ENCODE results near the gene ZNF205. TPM values are rescaled to one million over a fixed set of nuclear protein-coding genes. Genes with fewer than 3 reads are reported as not detected.

Gene ZNF205
- total RNA-seq, 2 experiments from 2014 or later = not detected

DNA sequence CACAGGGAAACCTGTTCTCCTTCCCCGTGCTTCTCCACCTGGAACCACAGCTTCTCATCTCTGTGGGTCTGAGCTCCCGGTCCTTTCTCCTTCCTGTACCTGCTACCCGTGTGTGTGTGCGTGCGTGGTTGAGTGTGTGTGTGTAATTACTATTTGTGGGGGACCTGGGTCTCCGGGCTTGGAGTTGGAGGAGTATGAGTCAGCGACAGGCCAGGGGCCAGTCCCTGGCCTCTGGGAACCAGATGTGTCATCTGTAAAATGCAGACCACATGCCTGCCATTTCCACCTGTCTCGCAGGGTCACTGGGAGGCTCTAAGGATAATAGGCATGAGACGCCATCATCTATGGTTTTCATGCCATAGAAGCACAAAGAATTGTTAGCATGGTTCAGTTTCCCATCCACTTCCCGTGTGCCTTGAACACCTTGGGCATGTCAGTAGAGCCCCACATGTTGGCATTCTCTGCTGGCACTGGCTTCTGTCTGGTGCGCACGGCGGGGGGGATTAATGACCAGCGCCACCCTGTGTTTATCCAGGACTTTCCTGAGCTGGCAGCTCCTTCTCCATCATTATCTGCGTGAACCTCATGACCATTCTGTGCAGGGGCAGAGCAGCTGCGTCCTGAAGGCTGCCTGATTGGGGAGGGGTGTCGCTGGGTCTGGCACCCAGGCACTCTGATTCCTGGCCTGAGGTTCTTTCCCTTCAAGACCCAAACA lies 1.5 kb downstream of the ZNF205 start:
- no peaks in the 10 kb centered on the region for H3K9me3 Mint-ChIP-seq
- peaks cover 27% of the 10 kb centered on the region for H3K27me3 Mint-ChIP-seq
- H3K36me3 Mint-ChIP-seq (ENCODE audit: low read depth) = no peaks in the 10 kb centered on the region
- DNase-seq = no peak
- no peak overlapping the region for H3K4me3 Mint-ChIP-seq
- ChIA-PET POLR2A (interaction anchor here (1.5 kb wide), 1 partner anchor 15 kb away, joined by 5 read pairs; no protein-coding TSS in a partner anchor), CTCF (interaction anchor here (2.0 to 3.4 kb wide), 2 partner anchors 12 to 15 kb away, joined by 7 to 12 read pairs; no protein-coding TSS in a partner anchor)
- H3K27ac Mint-ChIP-seq = no peak overlapping the region
- H3K4me1 Mint-ChIP-seq = peaks cover 2% of the 10 kb centered on the region

DNA sequence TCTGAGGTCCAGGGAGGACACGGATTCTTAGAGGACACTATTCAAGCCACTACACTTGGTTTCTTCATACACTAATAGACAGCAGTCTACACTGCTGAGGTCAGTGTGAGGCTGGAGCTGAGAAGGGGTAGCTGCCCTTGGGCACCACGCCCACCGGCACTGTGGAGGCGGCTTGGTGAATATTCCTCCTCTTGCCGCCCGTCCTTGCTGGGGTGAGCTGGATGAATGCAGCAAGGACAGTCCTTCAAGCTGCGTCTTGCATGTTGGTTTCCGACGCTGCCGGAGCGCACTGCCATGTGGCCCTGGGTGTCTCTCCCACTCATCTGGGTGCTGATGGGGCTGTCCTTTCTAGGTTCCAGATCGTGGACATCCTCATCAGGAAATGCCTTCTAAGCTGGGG lies 2.6 kb downstream of the ZNF205 start:
- no peaks in the 10 kb centered on the region for H3K9me3 Mint-ChIP-seq
- no peak overlapping the region for H3K4me3 Mint-ChIP-seq
- peaks cover 25% of the 10 kb centered on the region for H3K27me3 Mint-ChIP-seq
- no peak for DNase-seq
- H3K36me3 Mint-ChIP-seq (ENCODE audit: low read depth) = no peaks in the 10 kb centered on the region
- no peaks in the 10 kb centered on the region for H3K4me1 Mint-ChIP-seq
- H3K27ac Mint-ChIP-seq = no peak overlapping the region
- CTCF ChIA-PET = interaction anchor here (0.8 to 2.0 kb wide), 3 partner anchors 13 to 20 kb away, joined by 3 to 7 read pairs (median 4); partner anchors contain the start of gene ZNF213
- POLR2A ChIA-PET = interaction anchor here (1.0 to 1.5 kb wide), 2 partner anchors 10 to 14 kb away, joined by 3 to 5 read pairs; no protein-coding TSS in a partner anchor

DNA sequence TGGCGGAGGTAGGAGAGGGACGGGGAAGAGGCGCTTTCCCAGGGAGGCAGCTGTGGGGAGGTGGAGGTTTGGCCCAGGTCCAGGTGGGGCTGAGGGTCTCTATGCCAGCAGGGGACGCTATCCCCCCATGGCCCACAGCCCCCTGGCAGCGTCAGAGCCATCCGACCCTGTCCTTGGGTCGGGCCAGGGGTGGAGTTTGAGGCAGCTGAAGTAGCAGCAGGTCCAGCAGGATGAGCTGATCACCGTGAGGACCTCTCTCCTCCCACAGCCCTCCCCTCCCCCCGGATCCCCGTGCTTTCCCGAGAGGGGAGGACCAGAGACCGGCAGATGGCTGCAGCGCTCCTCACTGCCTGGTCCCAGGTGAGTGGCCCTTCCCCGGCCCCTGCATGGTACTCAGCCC lies 3.2 kb downstream of the ZNF205 start:
- no peak overlapping the region for H3K27ac Mint-ChIP-seq
- H3K9me3 Mint-ChIP-seq = no peaks in the 10 kb centered on the region
- POLR2A ChIA-PET = interaction anchor here (1.0 to 1.5 kb wide), 2 partner anchors 10 to 14 kb away, joined by 3 to 5 read pairs; no protein-coding TSS in a partner anchor
- peaks cover 22% of the 10 kb centered on the region for H3K27me3 Mint-ChIP-seq
- no peak overlapping the region for H3K4me3 Mint-ChIP-seq
- CTCF ChIA-PET = interaction anchor here (0.8 to 1.6 kb wide), 2 partner anchors 14 to 19 kb away, joined by 3 to 4 read pairs; partner anchors contain the start of gene ZNF213
- no peaks in the 10 kb centered on the region for H3K36me3 Mint-ChIP-seq (ENCODE audit: low read depth)
- no peak for DNase-seq
- no peaks in the 10 kb centered on the region for H3K4me1 Mint-ChIP-seq

DNA sequence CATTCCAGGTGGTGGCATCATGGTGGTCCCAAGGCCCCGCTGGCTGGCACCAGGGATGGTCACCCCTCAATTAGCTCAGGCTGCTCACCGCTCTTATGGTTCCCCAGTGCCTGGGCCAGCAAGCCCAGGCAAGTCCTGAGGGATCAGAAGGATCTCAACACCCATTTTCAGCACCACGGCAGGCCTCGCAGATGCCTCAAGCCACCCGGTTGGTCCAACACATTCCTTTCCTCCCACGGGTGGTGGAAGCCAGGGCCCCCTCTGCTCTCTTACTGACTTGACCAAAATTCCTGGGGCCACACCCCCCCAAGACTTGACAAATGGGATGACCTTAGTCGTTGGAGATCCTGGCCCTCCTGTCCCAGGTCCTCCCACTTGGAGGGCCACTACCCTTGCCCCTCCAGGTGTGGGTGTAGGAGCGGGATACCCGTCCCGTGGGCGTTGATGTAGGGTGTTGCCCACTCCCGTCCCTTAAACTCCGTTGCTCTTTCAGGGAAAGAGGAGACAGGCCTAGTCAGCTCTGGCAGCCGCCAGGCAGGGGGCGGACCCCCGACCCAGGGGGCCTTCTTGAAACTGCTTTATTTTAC lies 5.9 kb downstream of the ZNF205 start:
- Mint-ChIP-seq H3K36me3 (ENCODE audit: low read depth) (no peaks in the 10 kb centered on the region), H3K9me3 (no peaks in the 10 kb centered on the region)
- CTCF ChIA-PET = interaction anchor here (1.1 to 2.1 kb wide), 5 partner anchors 10 to 87 kb away, joined by 3 to 14 read pairs (median 5); partner anchors contain the start of gene ZNF213

DNA sequence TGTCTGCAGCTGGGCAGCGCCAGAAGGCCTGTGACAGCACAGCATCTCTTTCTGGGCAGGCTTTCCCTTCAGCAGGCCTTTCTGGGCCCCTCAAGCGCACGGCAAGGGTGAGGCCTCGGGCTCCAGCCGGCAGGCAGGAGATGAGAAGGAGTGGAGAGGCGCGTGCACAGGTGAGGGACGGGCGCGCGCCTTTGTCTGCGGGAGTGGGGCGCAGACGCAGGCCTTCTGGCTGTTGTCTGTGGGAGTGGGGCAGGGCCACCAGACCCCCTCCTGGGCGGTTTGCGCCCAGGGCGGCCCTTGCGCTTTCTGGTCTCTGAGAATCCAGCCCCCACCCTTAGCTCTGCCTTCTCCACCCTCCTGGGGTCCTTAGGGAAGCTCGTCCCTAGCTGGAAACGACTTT lies 6.5 kb downstream of the ZNF205 start:
- H3K27ac Mint-ChIP-seq = no peak overlapping the region
- no peak for DNase-seq
- no peaks in the 10 kb centered on the region for H3K9me3 Mint-ChIP-seq
- peaks cover 11% of the 10 kb centered on the region for H3K4me1 Mint-ChIP-seq
- H3K27me3 Mint-ChIP-seq = peaks cover 8% of the 10 kb centered on the region
- H3K4me3 Mint-ChIP-seq = no peak overlapping the region
- H3K36me3 Mint-ChIP-seq (ENCODE audit: low read depth) = no peaks in the 10 kb centered on the region
- ChIA-PET CTCF (interaction anchor here (1.1 to 2.2 kb wide), 2 partner anchors 10 to 87 kb away, joined by 3 to 7 read pairs; no protein-coding TSS in a partner anchor), POLR2A (interaction anchor here (1.8 kb wide), 1 partner anchor 12 kb away, joined by 5 read pairs; no protein-coding TSS in a partner anchor)

More for the DNA sequence above, 5.9 kb downstream of the ZNF205 start:
- POLR2A ChIA-PET = interaction anchor here (1.8 kb wide), 1 partner anchor 16 kb away, joined by 4 read pairs; the partner anchor contains the start of gene ZNF213
- peaks cover 12% of the 10 kb centered on the region for H3K27me3 Mint-ChIP-seq
- H3K27ac Mint-ChIP-seq = no peak overlapping the region
- H3K4me1 Mint-ChIP-seq = peaks cover 6% of the 10 kb centered on the region
- DNase-seq = no peak
- no peak overlapping the region for H3K4me3 Mint-ChIP-seq

DNA sequence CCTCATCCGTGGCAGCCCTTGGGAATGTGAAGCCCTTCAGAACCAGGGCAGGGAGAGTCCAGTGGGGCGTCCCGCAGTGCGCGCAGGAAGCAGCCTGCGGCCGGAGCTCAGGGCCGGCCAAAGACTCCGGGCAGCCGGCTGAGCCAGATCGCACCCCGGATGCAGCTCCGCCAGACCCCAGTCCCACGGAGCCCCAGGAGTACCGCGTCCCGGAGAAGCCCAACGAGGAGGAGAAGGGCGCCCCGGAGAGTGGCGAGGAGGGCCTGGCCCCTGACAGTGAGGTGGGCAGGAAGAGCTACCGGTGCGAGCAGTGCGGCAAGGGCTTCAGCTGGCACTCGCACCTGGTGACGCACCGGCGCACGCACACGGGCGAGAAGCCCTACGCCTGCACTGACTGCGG lies 6.9 kb downstream of the ZNF205 start:
- Mint-ChIP-seq H3K4me3 (no peak overlapping the region), H3K4me1 (peaks cover 11% of the 10 kb centered on the region), H3K27me3 (peaks cover 4% of the 10 kb centered on the region), H3K36me3 (ENCODE audit: low read depth) (no peaks in the 10 kb centered on the region), H3K27ac (no peak overlapping the region), H3K9me3 (no peaks in the 10 kb centered on the region)
- POLR2A ChIA-PET = interaction anchor here (1.0 to 1.8 kb wide), 2 partner anchors 12 to 13 kb away, joined by 3 to 5 read pairs; no protein-coding TSS in a partner anchor
- CTCF ChIA-PET = interaction anchor here (1.1 to 2.2 kb wide), 3 partner anchors 10 to 87 kb away, joined by 3 to 7 read pairs (median 6); no protein-coding TSS in a partner anchor
- no peak for DNase-seq

DNA sequence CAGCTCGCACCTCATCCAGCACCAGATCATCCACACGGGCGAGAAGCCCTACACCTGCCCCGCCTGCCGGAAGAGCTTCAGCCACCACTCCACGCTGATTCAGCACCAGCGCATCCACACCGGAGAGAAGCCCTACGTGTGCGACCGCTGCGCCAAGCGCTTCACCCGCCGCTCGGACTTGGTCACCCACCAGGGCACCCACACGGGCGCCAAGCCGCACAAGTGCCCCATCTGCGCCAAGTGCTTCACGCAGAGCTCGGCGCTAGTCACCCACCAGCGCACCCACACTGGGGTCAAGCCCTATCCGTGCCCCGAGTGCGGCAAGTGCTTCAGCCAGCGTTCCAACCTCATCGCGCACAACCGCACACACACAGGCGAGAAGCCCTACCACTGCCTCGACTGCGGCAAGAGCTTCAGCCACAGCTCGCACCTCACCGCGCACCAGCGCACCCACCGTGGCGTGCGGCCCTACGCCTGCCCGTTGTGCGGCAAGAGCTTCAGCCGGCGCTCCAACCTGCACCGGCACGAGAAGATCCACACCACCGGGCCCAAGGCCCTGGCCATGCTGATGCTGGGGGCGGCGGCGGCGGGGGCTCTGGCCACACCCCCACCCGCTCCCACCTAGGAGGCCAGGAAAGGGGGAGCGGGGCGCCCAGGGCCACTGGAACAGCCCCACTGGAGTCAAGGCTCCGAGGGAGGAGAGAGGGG lies 7.5 kb downstream of the ZNF205 start:
- peaks cover 15% of the 10 kb centered on the region for H3K4me1 Mint-ChIP-seq
- no peak overlapping the region for H3K27ac Mint-ChIP-seq
- H3K36me3 Mint-ChIP-seq (ENCODE audit: low read depth) = no peaks in the 10 kb centered on the region
- no peaks in the 10 kb centered on the region for H3K9me3 Mint-ChIP-seq
- ChIA-PET POLR2A (interaction anchor here (1.0 to 1.8 kb wide), 2 partner anchors 13 to 14 kb away, joined by 3 to 5 read pairs; no protein-coding TSS in a partner anchor), CTCF (interaction anchor here (1.1 to 2.2 kb wide), 3 partner anchors 9 to 88 kb away, joined by 3 to 7 read pairs (median 6); no protein-coding TSS in a partner anchor)
- no peak for DNase-seq
- no peak overlapping the region for H3K4me3 Mint-ChIP-seq
- H3K27me3 Mint-ChIP-seq = no peaks in the 10 kb centered on the region

DNA sequence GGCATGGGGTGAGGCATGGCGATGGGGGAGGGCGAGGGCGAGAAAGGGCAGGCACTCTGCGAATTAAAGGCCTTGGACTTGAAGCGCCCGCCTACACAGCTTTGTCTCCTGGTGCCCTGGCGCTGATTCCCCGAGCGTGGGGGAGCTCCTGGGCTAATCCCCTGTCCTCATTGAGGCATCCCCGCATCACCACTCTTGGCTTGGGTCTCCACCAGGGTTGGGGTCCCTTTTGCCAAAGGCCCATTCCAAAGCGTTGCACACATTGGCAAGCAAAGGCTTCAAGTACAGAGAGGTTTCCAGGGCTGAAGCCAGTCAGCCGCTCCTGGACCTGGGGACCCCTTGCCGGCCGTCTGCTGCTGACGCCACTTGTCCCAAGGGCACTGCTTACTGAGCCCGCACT lies 8.0 kb downstream of the ZNF205 start:
- CTCF ChIA-PET = interaction anchor here (1.6 to 2.2 kb wide), 2 partner anchors 9 to 24 kb away, joined by 6 to 7 read pairs; no protein-coding TSS in a partner anchor
- no peaks in the 10 kb centered on the region for H3K27me3 Mint-ChIP-seq
- H3K27ac Mint-ChIP-seq = no peak overlapping the region
- no peak overlapping the region for H3K4me3 Mint-ChIP-seq
- H3K36me3 Mint-ChIP-seq (ENCODE audit: low read depth) = peaks cover 4% of the 10 kb centered on the region
- H3K4me1 Mint-ChIP-seq = peaks cover 19% of the 10 kb centered on the region
- DNase-seq = no peak
- H3K9me3 Mint-ChIP-seq = no peaks in the 10 kb centered on the region
- POLR2A ChIA-PET = interaction anchor here (1.0 to 1.8 kb wide), 3 partner anchors 14 to 29 kb away, joined by 3 to 5 read pairs (median 3); no protein-coding TSS in a partner anchor

DNA sequence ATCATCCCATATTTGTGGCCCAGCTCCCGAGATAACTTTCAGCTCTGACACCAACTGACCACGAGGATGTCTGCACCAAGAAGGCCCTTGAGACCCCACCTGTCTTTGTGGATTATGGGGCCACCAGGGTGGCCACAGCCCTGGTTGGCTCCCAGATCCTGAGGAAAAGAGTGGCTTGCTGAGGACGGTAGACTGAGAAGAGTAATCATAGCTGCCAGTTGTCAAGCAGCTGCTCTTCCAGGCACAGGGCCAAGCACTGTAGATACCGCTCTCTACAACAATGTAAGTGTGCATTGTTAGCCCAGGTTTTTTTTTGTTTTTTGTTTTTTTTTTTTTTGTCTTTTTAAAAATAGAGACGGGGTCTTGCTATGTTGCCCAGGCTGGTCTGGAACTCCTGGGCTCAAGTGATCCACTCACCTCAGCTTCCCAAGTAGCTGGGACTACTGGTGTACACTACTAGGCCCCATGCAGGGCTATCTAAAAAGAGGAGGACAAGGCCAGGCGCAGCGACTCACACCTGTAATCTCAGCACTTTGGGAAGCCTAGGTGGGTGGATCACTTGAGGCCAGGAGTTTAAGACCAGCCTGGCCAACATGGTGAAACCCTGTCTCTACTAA lies 9.6 kb downstream of the ZNF205 start:
- no peak for DNase-seq
- ChIA-PET POLR2A (interaction anchor here (1.0 to 1.5 kb wide), 5 partner anchors 13 to 216 kb away, joined by 3 to 6 read pairs (median 4); partner anchors contain the start of gene ZNF213), CTCF (interaction anchor here (1.2 to 1.8 kb wide), 3 partner anchors 20 to 62 kb away, joined by 5 to 10 read pairs (median 5); no protein-coding TSS in a partner anchor)
- Mint-ChIP-seq H3K36me3 (ENCODE audit: low read depth) (peaks cover 8% of the 10 kb centered on the region), H3K27me3 (no peaks in the 10 kb centered on the region), H3K27ac (no peak overlapping the region), H3K4me3 (no peak overlapping the region), H3K9me3 (no peaks in the 10 kb centered on the region), H3K4me1 (peaks cover 29% of the 10 kb centered on the region)

DNA sequence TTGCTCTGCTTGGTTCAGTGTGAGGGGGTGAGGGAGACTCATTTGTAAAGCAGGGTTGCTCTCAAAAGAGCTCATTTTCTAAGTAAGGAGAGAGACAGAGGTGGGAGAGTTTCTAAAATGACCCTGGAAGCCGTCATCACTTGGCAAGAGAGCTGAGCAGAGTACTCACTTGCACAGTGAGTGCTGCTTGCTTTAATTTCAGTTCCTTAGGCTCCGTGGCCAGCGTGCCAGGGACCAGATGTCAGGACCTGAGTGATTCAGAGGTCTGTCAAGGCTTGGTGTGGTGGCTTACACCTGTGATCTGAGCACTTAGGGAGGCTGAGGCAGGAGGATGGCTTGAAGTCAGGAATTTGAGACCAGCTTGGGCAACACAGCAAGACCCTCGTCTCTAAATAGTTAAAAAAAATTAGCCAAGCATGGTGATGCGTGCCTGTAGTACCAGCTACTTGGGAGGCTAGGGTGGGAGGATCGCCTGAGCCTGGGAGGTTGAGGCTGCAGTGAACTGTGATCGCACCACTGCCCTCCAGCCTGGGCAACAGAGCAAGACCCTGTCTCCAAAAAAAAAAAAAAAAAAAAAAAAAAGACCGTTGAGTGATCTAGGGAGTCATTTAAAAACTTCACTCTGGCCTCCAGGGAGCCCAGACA lies 10.7 kb downstream of the ZNF205 start:
- POLR2A ChIA-PET = interaction anchor here (0.6 to 1.6 kb wide), 7 partner anchors 12 to 217 kb away, joined by 3 to 5 read pairs (median 4); partner anchors contain the start of genes IL32 and ZNF213
- CTCF ChIA-PET = interaction anchor here (0.5 to 1.8 kb wide), 6 partner anchors 21 to 1417 kb away, joined by 3 to 10 read pairs (median 4); partner anchors contain the start of genes MAPK8IP3 and TNFRSF12A
- DNase-seq = no peak
- peak overlapping the region; percentile 33 for H3K27ac Mint-ChIP-seq
- peak overlapping the region; percentile 88 for H3K4me3 Mint-ChIP-seq
- no peaks in the 10 kb centered on the region for H3K27me3 Mint-ChIP-seq
- H3K9me3 Mint-ChIP-seq = no peaks in the 10 kb centered on the region
- H3K36me3 Mint-ChIP-seq (ENCODE audit: low read depth) = peaks cover 17% of the 10 kb centered on the region
- peaks cover 39% of the 10 kb centered on the region for H3K4me1 Mint-ChIP-seq

Data from activated CD4-positive, alpha-beta memory T cell treated with anti-CD3 and anti-CD28 coated beads, Interleukin-2, amount 10 ng/mL, durations not matched to agents 7 days and 5 days (primary cell).